MV-4-11 (cell line): ENCODE data around the gene FRAS1.
"Not testable (repeated sequence)": the region's sequence is repeated elsewhere in the genome, so short reads cannot be mapped to it uniquely, and the experiment has no call there.

ENCODE experiments used
- DNase-seq: peaks from one replicate; lab custom pipeline; 2025; lab: John Stamatoyannopoulos, UW

The FRAS1 gene

DNA sequence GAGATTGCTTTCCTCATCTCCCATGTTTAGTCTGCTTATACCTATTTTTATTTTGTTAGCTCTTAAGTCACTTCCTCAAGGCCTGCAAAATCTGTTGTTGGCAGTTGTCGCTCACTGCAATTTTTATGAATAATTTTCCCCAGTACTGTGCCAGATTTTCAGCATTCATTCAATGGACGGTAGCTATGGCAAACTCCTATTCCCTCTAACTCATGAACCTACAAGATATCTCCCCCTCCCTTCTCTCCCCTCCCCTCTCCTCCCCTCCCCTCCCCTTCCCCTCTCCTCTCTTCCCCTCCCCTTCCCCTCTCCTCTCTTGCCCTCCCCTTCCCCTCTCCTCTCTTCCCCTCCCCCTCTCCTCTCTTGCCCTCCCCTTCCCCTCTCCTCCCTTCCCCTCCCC is 160.4 kb downstream of the FRAS1 start:
- DNase-seq = no peak

DNA sequence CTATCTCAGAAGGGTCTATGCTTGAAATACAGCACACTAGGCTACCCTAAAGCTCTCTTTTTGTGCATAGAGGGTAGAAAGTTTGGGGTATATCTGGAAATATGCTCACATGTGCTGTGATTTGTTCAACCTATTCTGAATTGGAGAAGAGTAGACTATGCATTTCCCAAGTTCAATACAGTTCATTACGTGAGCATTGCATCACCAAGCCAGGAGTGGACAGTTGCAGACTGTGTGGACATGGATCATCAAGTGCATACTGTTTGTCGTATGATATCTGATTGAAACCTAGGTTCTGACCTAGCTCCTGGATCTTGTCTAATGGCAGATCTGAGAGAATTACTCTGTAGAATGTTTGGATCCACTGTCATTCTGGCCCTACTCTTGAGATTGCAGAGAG is 161.1 kb downstream of the FRAS1 start:
- DNase-seq = no peak

DNA sequence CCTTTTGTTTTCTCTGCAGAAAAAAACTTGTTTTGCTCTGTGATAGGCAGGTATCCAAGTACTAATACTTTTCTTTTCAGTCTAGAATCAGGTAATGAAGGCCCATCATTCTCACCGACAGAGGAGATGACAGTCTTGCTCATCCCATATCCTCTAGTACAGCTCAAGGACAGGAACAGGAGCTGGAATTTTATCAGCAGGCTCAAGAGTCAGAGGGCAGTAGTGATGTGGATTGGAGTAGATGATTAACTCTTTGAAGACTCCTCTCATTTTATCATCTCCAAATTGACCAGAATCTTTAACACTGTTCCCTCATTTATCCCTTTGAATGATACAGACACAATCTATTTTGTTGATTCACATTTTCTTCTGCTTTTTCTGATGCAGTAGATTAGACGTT is 162.7 kb downstream of the FRAS1 start:
- no peak for DNase-seq

DNA sequence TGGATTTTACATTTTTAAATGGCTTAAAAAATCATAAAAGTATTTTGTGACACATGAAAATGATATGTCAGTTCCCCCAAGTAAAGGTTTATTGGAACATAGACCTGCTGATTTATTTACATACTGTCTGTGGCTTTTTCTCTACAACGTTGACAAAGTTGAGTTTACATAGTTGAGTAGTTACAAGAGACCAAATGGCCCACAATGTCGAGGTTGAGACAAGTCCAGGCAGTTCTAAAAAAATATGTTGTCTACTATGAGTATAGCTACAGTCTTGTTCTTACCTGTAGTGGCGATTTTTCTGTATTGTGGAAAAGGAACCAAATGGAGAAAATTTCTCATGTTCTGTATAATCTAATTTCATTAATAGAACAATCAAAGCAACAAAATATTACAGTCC is 163.2 kb downstream of the FRAS1 start:
- no peak for DNase-seq

DNA sequence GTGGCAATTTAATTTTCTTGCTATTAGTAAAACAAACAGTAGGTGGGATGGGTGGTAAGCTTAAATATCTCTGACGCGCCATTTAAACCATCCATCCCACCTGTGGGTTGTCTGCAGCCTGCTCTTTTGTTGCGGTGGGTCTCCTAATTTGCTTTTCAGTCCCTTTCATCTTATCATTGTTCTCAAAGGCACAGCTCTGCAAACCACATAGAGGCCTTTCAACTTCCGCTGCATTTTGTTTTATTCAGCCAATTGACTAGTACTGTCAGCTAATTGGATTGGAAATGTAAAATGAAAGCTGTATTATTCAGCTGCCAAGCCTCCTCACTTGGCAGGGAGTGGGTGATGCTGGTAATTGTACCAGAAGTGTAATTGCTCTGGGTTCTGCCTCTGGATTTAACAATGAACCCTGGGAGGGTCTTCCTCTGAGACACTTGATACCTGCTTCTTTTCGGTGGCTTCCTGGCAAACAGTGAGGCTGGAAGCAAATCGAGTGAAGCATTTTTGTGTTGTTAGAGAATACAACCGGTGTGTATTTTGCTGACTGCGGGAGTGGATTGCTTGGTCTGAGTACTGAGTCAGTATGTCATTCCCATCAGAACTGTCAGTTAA is 165.6 kb downstream of the FRAS1 start:
- DNase-seq = no peak

DNA sequence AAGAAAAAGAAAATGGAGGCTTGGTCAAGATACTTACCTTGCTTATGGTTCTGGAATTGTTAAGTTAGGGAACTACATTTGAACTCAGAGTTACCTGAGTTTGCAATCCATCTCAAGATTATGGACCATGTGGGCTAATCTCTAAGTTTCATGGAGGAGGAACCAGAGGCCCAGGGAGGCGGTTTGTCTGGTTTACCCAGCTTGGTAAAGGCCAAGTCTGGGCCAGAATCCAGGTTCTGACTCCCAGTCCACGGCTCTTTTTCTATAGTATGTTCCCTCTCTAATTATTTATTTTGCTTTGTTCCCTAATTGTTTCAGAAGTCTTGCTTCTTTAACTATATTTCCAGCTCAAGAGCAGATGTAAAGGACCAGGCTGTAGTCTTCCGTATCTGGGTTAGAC is 168.1 kb downstream of the FRAS1 start:
- DNase-seq = no peak

DNA sequence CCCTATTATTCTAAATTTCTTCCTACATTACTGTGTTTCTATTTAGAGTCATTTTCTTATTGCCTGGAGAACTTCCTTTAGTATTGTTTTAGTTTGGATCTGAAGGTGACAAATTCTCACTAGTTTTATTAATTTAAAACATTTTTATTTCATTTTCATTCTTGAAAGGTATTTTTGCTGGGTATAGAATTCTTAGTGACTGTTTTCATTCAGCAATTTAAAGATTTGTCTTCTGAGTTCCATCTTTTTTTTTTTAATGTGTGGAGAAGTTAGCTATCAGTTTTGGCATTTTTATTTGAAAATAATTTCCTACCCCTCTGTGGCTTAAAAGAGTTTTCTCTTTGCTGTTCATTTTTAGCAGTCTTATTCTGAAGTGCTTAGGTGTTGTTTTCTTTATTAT is 169.2 kb downstream of the FRAS1 start:
- no peak for DNase-seq

DNA sequence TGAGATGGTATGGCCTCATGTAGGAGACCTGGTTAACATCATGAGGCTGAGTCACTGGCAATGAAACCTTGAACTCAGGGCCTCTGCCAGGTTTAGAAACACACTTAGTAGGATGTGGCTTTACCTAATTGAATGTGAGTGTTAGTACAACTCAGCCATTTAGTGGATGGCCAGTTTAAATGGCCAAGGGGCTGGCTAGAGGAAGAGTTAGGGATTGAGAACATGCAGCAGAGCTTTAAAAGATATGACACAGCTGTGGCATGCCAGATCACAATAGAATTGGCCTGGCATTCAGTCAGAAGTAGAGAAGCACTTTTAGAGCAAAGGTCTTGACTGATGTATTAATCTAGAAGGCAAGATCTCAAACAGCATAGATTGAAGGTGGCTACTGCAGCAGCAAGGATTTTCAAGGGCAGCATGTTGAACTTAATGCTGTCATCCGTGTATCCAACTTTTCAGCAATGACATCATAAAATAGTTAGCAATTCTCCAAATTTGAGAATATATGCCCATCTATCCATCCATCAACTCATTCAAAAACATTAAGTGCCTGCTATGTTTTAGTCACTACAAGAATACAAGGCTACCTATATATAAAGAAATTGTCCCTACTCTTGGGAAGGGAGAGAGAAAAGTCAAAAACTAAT is 170.4 kb downstream of the FRAS1 start:
- DNase-seq = no peak

DNA sequence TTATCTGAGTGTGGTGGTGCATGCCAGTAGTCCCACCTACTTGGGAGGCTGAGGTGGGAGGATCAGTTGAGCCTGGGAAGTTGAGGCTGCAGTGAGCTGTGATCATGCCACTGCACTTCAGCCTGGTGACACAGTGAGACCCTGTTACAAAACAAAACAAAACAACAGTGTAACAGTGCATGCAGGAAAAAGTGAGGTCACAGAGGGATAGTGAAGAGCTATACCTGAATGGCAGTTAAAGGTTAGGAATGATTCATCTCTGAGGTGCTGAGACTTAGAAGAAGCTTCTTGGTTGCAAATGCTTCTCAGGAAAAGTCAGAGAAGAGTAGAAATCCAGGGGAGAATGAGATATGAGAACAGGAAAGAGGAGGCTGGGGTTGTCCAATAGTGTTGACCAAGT is 178.7 kb downstream of the FRAS1 start:
- DNase-seq = no peak

DNA sequence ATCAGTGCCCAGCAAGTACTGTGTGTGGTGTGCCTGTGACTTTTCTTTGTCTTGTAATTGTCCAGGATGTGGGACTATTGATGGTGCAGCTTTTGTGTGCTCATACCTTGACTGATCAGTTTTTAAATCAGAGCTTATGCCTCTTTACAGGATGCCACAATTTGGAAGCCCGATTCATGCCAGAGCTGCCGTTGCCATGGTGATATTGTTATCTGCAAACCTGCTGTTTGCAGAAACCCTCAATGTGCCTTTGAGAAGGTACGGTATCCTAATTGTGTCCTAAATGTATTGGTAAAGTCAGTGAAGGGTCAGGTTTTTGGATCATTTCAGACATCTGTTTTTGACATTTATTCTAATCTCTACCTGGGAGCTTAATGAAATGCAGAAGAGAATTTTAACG is 180.2 kb downstream of the FRAS1 start:
- DNase-seq = no peak

DNA sequence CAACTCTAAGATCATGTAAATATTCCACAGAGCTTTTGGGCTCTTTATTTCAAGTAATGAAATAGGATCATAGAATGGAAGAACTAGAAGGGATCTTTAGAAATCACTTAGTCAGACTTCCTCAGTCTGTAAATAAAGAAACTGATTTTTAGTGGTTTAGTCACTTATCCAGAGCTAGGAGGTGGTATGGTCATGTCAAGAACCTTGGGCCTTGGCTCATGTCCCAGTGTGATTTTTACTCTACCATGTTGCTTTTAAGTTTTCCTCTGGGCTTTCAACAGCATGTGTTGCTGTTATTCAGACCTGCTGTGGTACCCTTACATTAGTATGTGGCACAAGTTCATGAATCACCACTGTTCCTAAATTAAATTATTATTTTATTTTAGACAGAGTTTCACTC is 184.9 kb downstream of the FRAS1 start:
- DNase-seq = no peak

DNA sequence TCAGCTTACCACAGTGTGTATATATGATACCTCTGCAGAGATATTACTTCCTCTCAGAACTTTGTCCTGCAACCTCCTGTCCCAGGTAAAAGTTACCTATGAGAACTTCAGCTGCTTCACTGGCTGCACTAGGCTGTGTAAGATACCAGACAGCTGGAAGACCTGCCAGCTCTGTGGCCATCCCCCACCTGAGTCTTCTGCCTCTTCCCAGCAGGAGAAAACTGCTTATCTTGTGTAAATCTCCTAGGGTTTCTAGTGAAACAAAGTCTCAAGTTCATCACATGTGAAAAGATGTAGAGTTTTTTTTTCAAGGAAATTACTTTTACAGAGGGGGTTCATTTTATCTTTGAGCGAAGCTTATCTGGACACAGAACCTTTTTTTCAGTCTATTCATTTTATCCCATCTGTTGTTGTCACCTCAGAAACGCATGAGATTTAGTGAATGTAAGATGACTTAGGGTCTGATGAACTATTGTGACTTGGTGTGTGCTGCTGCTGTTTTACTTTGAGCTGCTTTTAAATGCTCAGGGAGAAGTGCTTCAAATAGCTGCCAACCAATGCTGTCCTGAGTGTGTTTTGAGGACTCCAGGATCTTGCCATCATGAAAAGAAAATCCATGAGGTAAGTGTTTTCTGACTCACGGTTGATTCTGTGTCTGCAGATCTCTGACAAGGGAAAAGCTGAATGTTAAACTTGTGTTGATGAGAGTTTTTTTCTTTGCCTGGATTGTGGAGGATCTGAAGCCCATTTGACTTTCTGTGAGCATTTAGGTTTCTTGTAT is 187.8 kb downstream of the FRAS1 start:
- no peak for DNase-seq

DNA sequence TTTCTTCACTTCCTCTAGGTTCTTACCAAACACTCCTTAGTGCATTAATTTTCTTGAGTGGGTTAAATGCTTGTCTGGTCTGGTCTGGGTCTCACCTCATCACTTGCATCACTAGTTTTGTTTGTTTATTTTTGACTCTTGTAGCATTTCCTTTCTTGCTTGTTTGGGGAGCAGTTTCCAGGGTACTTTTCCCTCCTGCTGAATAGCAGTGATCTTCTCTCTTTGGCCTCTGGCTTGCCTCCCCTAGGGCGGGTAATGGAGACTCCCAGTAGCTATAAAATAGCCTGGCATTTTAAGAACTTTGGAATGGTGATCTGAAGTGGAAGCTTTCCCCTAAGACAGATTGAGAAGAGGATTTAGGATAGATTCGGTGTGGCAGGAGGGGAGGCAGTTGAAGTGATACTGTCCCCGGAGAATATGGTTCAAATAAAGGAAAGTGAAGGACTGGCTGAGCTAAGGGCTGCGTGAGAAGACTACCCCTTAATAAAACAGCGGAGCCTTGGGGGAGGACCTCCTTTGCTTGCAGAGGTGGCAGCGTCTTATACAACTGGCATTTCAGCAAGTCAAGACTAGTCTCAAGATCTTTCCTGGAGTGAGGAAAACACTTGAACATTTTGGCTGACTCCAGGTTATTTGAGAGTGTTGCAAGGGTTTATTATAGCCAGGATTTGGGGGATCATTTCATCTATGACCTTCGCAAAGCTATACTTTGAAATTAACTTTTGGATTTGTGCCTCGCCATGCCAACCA is 190.6 kb downstream of the FRAS1 start:
- no peak for DNase-seq

DNA sequence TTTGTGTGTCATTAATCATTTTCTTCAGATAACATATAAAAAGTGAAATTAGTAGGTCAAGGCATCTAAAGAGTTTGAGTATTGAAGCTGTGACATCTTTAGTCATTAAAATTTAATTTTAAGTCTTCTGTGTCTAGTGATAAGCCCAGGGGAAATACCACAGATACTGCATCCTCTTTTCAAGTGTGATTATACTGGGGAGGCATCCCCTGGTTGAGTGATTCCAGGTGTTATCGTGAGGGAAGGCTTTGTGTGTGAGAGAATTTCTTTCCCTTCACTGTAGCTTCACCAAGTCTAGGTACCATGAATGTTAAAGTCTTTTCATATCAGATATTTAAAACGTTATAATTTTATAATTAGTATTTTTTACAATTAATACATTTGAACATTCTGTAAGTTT is 193.4 kb downstream of the FRAS1 start:
- no peak for DNase-seq

DNA sequence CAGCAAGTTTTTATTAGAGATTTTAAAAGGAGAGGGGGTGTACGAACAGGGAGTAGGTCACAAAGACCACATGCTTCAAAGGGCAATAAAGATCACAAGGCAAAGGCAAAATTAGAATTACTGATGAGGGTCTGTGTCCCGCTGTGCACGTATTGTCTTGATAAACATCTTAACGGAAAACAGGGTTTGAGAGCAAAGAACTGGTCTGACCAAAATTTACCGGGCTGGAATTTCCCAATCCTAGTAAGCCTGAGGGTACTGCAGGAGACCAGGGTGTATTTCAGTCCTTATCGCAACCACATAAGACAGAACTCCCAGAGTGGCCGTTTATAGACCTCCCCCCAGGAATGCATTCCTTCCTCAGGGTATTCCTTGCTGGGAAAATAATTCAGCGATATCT is 195.7 kb downstream of the FRAS1 start:
- not testable (repeated sequence) for DNase-seq

DNA sequence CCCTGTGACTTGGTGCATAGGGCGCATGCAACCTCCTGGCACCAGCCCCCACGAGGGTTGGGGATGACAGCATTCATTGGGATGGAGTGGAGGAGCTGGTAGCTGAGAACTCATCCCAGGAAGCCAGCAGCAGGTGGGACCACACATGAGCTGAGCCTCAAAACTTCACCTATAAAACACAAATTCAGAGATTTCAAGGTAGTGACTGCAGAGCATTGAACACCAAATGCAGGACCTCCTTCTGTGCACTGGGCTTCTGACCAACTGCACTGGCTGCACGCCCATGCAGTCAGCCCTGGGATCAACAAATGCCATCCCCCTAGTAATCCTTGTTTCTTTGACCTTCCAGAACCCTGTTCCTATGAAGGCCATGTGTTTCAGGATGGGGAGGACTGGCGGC is 197.8 kb downstream of the FRAS1 start:
- DNase-seq = no peak

DNA sequence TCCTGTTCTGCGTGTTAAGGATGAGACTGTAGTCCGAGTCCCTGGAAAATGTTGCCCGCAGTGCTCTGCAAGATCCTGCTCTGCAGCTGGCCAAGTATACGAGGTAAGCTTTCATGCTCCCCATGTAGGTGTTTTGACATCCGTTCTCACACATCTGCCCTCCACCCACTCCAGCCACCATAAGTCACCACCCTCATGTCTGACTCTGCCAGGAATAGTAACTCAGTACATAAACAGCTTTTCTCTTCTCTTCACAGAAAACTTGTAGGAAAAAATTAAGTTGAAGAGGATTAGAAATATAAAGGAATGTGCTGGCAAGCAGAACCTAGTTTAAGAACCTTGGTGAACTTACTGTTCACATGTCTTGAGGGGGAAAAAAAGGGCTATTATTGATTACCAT is 207.9 kb downstream of the FRAS1 start:
- no peak for DNase-seq

DNA sequence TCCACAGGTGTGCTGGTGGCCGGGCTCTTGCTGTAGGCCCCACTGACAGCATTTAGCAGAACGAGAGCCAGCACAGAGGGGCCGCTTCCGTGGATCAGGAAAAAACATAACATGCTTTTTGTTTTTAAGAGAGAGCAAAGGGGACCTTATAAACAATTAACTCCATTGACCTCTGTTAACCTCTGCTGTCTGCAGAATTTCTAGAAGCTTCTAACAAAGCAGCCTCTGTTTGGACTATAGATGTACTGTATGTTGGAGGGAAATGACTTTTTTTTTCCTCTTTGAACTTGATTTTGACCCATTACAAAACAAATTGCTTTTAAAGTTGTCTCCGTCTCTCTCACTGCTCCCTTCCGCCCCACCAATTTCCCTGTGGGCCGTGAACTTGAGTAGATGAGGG is 210.7 kb downstream of the FRAS1 start:
- no peak for DNase-seq

DNA sequence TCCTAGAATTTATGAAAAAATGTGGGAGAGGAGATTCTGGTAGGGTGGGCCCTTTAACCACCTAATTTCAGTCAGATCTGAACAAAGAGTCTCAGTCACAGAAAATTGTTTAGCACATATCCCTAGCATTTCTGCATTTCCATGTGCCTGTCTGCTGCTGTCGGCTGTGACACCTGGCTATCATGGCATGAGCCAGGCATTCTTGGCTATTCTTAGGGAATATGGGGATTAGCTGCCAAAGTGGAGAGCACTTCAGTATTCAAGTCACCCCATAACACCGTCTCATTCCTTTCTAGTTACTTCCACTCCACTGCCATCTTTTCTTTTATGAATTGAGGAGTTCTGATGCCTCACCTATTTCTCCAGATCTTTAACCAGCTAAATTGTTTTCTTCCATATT is 211.5 kb downstream of the FRAS1 start:
- no peak for DNase-seq

DNA sequence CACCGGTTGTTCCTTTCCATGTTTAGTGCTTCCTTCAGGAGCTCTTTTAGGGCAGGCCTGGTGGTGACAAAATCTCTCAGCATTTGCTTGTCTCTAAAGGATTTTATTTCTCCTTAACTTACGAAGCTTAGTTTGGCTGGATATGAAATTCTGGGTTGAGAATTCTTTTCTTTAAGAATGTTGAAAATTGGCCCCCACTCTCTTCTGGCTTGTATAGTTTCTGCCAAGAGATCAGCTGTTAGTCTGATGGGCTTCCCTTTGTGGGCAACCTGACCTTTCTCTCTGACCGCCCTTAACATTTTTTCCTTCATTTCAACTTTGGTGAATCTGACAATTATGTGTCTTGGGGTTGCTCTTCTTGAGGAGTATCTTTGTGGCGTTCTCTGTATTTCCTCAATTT is 218.3 kb downstream of the FRAS1 start:
- not testable (repeated sequence) for DNase-seq

DNA sequence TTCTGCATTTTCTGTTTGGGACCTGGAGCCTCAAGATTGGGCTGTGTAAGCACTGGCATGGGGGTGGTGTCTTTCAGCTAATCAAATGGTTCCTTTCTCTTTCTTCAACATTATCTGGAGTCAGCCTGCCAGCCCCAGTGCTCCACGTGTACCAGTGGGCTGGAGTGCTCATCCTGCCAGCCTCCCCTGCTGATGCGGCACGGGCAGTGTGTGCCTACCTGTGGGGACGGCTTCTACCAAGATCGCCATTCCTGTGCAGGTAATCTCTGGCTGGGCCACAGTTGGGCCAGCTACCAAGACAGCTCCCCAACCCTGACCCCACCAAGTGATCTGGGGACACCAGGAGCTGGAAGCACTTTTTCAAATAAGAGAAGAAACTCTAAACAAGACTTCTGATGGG is 229.2 kb downstream of the FRAS1 start:
- DNase-seq = no peak

DNA sequence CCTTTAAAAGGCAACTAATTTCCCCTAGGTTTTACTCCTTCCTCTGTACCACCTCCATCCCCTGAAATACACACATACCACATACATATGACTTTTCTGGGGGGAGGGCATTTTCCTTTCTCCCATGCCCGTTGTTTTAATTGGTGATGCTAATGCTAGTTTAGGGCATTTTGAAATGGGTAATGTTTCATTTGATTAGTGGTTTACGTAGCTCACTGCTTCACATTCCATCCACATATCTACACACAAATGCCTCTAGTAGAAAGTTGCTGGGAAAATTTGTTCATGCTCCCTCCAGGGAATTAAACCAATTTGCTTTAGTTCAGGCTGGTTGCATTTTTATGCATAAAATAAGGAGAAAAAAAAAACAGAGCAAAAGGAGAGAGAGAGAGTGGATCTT is 231.2 kb downstream of the FRAS1 start:
- DNase-seq = no peak

DNA sequence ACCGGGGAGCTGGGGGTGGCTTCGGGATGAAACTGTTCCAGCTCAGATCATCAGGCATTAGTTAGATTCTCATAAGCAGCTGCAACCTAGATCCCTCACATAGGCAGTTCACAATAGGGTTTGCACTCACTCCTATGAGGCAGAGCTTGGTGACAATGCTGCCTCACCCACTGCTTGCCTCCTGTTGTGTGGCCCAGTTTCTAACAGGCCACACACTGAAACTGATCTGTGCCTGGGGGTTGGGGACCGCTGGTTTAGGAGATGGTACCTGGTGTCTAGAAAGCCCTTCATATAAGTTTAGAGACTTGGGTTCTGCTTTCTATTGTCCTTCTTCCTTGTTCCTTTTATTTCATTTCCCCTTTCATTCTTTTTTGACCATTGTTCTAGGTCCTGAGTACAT is 234.2 kb downstream of the FRAS1 start:
- DNase-seq = peak; percentile 63
